Melanocyte of skin (primary cell): ENCODE results near the gene IRF6. TPM values are rescaled to one million over a fixed set of nuclear protein-coding genes. Genes with fewer than 3 reads are reported as not detected.

ENCODE experiments used
- total RNA-seq, 2 donors: library from RNA; depleted of rRNA; stranded (reverse); fragments of >200 nt; gene quantifications; 2 replicates each; pipeline ENCODE4 v1.2.3, GENCODE V29; 2012

Gene IRF6
- total RNA-seq, result 1 to 10 TPM in 1 of 2 donors, under 1 TPM in 1; 1.00 to 1.7 TPM

DNA sequence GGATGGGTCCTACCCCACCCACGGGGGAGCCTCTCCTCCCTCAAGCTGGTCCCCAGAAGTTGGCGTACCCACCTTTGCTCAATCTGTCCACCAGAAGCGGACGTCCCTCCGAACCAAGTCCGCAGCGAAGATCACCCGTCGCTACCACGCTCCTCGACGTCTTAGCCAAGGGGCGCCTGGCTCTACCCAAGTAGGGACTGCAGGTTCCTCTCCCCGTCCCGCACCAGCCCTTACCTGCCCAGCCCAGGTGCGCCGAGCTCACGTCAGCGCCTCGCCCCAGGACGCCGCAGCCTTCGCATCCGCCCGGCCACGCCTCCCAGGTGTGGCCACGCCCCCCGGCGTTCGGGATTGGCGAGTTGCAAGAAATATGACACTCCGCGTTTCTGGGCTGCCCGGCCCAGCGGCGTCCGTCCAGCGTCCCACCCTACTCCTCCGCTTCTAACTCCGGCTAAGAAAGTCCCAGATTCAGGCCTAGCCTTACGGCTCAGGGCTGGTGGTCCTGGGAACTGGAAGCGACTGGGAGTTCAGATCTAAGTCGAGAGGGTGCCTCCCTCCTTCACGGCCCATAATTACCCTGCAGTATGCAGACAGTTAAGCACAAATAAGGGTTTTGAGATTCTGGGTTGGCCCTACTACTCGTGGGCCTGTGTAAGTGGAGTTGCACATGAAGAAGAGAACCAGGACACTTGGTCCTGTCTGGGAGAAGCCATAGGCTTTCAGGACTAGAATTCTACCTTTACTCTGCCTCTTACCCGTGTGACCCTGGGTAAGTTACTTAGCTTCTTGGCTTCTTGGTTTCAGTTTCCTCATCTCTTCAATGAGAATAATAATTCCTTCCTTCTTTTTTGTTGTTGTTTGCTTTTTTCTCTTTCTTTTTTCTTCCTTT is at the start of gene IRF6:
TSS of gene IRF6 (minus strand) at position 268 of the 886 bp plus-strand sequence. CDS start 4,729 bp downstream, outside the sequence.

DNA sequence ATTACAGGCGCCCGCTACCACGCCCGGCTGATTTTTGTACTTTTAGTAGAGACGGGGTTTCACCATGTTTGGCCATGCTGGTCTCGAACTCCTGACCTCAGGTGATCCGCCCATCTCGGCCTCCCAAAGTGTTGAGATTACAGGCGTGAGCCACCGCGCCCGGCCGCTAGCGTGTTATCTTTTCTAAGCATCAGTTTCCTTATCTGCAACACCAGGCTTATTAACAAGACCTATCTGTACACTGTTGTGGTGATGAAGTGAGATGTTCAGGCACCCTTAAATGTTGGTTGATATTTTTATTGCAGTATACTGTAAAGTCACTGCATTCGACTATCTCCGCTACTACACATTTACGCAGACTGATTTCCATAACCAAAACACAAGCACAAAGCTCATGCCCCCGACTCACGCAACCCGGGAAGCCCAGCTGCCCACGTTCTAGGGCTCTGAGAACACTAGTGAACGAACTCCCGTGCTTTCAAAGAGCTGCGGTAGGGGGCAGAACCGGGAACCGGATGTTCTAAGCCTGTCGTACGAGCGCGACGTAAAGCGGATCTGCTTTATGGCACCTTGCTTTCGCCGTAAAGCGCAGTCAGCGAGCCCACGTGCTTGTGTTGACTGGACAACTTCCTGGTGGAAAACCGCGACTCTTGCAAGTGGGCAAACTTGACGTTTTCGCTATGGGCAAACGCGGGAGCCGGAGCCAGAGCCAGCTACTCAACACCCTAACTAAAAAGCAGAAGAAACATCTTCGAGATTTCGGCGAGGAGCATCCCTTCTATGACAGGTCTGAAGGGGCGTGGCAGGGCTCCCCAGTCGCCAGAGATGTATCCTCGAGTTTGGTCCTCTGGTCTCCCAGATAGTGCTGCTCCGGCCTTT is 21.7 kb upstream of the IRF6 start, which contains the start of gene UTP25:
TSS of gene UTP25 (plus strand) at position 589 of the 879 bp plus-strand sequence. CDS start at position 681, 92 bp downstream.

DNA sequence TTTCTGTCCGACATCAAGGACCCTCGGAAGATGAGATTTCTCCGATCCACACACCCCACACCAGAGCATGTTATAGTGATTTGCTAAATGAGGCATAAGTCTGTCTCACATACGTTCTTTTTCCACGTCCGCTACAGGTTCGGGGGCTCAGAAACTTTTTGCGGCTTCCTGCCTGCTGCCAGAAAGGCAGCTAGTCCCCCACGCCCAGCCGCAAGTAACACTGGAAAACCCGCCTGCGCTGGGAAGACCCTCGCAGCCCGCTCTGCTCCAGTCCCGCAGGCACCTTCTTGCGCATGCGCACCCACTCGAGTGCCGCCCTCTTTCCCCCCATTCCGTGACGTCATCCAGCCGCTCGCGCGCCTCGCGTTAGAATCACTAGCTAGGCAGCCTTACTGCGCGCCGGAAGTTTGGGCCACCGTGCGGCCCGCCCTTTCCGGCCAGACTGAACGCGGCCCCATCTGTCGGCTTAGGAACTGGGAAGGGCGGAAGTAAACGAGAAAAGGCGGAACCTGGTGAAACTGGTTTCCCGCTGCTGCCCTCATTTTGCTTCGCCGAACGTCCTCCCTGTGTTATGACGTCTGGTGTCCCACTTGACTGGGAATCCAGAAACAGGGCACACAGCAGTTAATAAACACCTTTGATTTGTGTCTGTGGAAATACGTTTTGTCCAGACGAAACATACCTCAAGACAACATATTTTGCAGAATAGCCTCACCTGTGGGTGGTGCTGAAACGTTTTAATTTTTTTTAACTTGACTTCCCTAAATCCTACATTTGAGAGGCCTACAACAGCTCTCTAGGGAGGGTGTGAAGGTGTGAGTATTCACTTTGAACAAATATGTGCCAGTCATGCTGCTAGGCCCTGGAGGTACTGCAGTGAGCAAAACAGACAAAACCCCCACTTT is 21.4 kb downstream of the IRF6 start, which contains the start of gene C1orf74:
TSS of gene C1orf74 (minus strand) at position 295 of the 905 bp plus-strand sequence. CDS start 925 bp downstream, outside the sequence.

DNA sequence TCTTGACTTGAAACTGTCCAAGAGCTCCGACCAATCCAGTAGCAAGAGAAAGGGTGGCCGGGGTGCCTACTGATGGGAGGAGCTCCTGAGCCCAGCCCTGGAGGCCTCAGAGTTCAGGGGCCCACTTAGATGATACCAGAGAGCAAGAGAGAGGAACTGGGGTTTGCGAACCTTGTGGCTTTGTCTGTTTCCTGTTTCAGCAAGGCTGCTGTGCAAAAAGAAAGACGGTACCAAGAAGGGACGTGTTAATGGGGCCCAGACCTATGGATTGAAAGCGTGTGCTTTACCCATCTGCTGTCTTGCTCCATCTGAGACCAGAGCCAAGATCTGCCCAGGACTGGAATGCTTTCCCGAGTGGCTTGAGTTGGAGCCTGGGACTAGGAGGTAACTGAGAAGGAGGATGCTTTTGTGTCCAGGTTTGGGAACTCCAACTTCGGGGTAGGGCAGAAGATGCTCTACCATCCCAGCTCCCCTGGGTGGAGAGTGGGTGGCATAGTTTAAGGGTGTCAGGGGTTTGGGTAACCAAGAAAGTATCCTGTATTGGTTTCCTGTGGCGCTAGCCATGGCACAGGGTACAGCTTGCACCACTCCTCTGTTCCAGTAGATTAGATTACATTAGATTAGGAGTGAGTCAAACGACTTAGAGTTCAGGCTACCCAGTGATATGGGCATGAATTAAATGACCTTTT is 49.9 kb downstream of the IRF6 start, which contains the start of gene TRAF3IP3:
TSS of gene TRAF3IP3 (plus strand) at position 128 of the 689 bp plus-strand sequence. CDS start 3,987 bp downstream, outside the sequence.

Other genes starting within 250 kb of the IRF6 start
- not detected for gene CAMK1G, start 222.4 kb downstream of the IRF6 start, total RNA-seq
- gene LAMB3, start 153.7 kb downstream of the IRF6 start, total RNA-seq, result 1 to 10 TPM; 2.0 to 2.4 TPM
- gene G0S2, start 130.7 kb downstream of the IRF6 start, total RNA-seq, result not detected
- gene HSD11B1, start 101.3 kb downstream of the IRF6 start, total RNA-seq, result not detected
- gene TRAF3IP3, start 50.1 kb downstream of the IRF6 start, total RNA-seq, result not detected
- 1 to 10 TPM; 2.8 to 3.7 TPM for gene C1orf74, start 21.6 kb downstream of the IRF6 start, total RNA-seq
- 10 to 100 TPM; 12.7 to 14.0 TPM for gene UTP25, start 21.8 kb upstream of the IRF6 start, total RNA-seq
- gene SYT14, start 132.1 kb upstream of the IRF6 start, total RNA-seq, result 10 to 100 TPM; 27.3 to 36.1 TPM